Activated CD4-positive, alpha-beta T cell treated with anti-CD3 and anti-CD28 coated beads, Interleukin-2, amount 50 U/mL, for 1 hour (primary cell): ENCODE data around the gene LHPP.

Experiments used
- DNase-seq: peaks from one replicate; pipeline ENCODE4 v3.0.0-alpha.2; 2020

Gene LHPP

DNA sequence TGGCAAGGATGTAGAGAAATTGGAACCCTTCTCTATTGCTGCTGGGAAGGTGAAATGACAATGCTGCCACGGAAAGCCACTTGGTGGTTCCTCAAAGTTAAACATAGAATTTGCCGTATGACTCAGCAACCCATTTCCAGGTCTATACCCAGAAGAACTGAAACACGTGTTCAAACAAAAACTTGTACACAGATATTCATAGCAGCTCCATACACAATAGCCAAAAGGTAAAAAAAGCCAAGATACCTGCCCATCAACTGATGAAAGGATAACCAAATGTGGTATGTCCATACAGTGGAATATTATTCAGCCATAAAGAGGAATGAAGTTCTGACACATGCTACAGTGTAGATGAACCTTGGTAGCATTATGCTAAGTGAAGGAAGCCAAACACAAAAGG is 39.1 kb downstream of the LHPP start:
- no peak for DNase-seq

DNA sequence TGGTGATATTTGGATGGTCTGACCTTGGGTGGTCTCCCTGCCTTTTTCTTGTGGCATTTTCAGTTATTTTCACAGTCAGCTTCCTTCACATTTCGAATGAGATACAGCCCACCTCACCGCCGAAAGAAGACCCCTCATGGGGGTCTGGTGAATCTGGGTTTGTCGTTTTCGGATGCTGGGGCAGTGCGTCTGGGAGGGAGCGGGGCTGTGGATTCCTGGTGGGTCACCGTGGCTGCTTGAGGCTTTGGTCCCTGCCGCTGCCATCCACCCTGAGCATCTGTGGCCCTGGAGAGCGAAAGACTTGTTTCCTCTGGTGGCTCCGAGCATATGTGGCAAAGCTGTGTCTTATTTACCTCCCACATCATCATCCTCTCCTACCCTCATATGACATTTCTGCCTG is 43.1 kb downstream of the LHPP start:
- DNase-seq = no peak

DNA sequence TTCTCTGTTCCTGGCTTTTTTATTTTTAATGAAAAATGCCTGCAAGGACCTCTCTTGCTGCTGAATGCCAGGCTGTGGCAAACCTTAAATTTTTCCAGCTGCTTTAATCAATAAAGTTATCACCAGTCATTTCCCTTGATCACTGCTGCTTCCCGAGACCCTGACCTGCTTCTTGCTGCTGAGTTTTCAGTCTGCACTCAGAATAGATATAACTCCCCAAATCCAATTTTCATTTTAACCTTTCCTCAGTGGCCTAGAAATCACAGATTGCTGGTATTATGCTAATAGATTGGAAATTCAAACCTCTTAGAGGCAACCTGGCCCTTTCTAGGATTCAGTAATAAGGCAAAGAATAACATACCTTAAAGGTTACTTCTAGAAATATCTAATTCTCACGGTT is 43.7 kb downstream of the LHPP start:
- no peak for DNase-seq

GRCh38 chr10:124508070-124508667 is 46.5 kb downstream of the LHPP start:
- no peak for DNase-seq

DNA sequence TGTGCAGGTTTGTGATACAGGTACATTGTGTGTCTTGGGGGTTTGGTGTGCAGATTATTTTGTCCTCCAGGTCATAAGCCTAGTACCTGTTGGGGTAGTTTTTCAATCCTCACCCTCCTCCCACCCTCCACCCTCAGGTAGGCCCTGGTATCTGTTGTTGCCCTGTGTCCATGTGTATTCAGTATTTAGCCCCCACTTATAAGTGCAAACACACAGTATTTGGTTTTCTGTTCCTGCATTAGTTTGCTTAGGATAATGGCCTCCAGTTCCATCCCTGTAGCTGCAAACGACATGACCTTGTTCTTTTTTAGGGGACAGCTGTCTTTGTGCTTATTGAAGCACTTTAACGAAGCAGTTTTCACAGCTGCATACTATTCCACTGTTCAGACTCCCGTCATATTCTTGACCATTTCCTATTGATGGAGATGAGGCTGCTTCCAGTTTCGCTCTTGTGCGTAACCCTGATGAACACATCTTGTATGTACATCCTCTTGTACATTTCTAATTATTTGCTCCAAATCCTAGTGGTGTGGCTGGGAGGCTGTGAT is 47.4 kb downstream of the LHPP start:
- DNase-seq = no peak

DNA sequence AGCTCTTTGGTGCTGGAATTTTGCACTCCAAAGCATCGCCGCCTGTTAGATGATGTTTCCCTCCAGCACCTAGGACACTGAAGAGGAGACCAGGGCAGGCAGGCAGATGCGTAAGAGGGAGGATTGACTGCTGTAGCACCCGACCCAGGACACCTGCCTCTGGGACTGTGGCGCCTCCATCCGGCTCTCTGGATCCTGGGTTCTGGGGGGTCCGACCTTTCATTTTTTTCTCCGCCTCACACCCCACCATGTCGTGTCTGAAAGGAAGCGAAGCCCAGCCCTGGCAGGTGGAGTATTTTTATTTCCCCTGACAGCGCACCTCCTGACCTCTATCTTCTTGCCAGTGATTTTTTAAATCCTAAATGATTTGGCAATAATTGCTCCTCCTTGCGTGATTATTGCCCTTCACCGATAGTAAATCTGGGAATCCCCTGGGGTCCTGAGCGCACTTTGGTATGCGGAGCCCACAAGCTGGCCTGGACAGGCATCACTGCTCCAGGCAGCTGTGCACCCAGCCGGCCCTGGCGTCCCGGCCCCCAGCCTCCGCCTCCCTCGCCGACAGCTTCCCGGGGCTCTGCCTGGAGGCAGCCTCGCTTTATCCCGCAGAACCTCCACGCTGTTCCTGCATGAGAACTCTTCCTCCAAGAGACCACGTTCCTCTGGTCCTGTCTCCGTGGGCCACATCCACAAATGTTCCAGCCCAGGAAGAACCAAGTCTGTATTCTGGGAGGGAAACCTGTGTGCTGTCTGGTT is 48.4 kb downstream of the LHPP start:
- DNase-seq = no peak

- DNase-seq = no peak
These were observed 49.1 kb downstream of the LHPP start for GRCh38 chr10:124510759-124511158.

DNA sequence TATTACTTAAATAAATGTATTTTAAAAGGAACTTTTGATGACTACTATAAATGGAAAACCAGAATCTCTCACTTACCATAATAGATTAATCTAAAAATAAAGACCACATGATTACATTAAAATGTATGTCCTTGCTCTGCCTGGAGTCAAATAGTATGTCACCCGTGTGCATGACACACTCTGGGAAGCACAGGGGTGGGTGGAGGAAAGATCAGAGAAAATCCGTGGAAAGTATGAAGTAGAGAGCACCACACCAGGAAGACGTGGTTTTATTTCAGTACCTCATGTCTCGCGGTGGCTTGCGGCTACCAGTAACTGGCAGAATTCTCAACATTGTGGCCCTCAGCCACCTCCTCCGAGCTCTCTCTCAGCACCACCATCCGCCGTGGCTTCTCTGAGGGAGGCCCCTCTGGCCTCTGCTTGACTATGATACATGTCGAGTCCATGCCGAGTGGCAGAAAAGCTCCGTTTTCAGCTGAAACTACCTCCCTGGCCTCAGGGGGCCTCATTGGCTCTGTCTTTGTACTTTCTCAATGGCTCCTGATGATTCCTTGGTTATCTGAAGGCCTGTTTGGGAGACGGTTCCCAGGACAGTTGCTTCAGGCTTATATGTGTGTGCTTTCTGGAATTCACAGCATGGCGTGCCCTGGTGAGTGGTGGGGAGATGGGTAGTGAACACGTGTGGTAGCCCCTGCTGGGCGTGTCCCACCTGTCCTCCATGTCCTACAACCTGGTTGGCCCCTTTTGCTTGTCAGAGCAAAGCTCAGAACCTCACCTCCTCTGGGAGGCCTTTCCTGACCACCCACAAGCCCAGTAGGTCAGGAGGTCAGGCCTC is 49.8 kb downstream of the LHPP start:
- DNase-seq = no peak

DNA sequence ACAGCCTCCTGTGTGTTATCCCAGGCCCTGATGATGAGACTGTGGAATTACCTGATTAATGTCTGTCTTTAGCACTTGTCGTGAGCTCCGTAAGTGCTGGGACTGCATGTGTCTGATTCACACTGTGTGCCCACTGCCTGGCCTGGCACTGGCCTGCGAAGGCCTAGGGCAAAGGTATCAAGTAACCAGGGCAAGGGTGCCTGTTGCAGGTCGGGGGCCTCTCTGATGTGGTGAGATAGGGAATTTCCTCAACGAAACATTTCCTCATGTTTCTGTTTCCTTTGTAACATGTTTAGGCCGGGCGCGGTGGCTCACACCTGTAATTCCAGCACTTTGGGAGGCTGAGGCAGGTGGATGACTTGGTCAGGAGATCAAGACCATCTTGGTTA is 50.4 kb downstream of the LHPP start:
- DNase-seq = no peak

DNA sequence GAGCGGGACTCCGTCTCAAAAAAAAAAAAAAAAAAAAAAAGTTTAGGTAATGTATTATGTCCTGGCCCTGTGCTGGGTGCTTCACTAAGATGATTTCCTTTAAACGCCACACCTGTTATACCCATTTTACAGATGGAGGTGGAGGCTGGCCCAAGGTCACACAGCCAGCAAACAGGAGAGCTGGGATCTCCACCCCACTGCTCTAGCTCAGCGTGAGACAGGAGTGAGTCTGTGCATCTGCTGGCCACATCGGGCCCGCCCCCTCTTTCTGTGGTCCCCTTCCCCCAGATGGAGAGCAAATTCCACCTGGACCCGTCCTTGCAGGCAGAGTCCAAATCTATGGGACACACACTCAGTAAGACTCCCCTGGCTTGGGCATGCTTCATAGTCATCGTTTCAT is 51.0 kb downstream of the LHPP start:
- DNase-seq = no peak

GRCh38 chr10:124515244-124515970 is 53.8 kb downstream of the LHPP start:
- no peak for DNase-seq

DNA sequence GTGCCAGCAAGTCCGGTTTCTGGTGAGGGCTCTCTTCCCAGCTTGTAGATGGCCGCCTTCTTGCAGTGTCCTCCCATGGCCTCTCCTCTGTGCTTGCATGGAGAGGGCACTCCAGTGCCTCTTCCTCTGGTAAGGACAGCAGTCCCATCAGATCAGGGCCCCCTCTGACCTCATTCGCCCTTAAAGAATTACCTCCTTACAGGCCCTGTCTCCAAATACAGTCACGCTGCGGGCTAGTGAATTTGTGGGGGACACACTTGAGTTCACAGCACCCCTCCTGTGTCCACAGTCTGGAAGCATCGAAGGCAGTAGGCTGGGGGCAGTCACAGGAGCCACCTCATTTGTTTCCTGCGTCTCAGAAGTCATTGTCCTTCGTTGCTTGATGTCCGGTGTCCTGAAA is 54.6 kb downstream of the LHPP start:
- no peak for DNase-seq

DNA sequence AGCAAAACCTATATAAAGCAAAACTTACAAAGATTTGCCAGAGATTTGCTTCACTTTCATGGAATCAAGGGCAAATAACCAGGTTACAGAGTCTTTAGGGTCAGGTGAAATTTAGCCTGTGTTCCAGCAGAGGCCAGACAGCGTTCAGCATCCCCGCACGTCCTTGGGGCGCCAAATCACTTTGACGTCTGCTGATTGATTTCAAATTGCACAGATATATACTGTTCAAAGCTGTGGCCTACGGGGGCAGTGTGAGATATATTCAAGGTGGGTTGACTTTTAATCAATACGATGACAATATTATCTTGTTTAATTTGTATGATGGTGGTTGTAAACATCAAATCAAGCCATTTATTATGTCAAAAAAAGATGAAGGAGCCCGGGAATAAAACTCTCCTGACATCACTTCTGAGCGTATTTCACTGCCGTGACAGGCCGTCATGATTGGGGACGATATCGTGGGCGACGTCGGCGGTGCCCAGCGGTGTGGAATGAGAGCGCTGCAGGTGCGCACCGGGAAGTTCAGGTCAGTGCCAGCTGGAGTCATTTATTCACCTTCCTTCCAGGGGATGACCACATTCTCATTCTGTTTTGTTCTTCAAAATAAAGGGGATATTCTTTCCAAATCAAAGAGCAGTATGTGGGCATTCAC is 55.2 kb downstream of the LHPP start:
- no peak for DNase-seq

DNA sequence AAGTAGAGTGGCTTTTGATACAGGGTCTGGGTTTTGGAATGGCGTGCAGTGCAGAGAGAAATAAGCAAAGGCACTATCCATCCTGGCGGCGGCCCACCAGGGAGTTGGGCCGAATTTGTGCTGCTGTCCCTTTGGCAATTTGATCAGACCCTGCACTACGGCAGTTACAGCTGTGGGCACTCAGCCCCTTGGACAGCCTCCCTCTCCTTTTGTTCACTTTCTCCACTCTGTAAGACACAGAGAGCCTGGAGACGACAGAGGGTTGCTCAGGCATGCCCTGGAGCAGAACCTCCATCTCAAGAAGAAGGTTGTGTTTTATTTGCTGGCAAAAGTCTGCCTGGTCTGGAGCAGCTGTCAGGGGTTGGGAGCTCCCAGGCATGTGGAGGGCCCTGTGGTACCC is 55.8 kb downstream of the LHPP start:
- DNase-seq = no peak

DNA sequence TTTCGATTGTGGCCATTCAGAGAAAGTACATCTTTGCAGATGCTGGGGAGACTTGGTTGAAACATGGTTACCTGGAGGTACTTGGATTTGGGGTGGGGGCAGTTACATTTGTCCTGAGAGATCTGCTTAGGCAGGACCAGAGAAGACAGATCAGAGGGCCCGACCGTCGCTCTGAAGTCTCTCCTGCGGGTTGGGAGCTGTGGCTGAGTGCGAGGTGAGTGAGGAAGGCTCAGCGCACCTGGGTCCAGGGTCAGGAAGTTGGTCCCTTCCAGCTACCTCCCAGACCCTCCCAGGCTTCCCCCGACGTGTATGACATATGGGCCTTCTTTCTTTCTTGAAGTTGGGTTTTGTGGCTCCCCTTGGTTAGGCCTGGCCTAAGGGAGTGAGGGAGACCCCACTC is 56.3 kb downstream of the LHPP start:
- DNase-seq = no peak

DNA sequence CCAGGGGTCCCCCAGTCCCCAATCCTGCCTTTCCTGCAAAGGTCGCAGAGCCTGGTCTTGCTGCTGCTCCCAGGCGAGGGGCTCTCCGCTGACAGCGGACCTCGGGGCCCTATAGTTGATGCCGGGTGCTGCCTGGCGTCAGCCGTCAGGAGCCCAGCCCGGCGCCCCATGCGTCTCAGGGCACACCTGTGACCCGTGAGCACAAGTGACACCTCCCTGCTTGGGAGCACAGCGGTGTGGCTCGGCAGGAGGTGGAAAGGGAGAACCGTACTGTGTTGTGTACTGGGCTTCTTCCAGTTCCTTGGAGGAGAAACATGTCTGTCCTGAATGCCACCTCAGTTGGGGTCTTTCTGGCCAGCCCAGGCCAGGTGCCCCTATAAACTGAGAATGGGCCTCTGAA is 56.7 kb downstream of the LHPP start:
- DNase-seq = no peak

DNA sequence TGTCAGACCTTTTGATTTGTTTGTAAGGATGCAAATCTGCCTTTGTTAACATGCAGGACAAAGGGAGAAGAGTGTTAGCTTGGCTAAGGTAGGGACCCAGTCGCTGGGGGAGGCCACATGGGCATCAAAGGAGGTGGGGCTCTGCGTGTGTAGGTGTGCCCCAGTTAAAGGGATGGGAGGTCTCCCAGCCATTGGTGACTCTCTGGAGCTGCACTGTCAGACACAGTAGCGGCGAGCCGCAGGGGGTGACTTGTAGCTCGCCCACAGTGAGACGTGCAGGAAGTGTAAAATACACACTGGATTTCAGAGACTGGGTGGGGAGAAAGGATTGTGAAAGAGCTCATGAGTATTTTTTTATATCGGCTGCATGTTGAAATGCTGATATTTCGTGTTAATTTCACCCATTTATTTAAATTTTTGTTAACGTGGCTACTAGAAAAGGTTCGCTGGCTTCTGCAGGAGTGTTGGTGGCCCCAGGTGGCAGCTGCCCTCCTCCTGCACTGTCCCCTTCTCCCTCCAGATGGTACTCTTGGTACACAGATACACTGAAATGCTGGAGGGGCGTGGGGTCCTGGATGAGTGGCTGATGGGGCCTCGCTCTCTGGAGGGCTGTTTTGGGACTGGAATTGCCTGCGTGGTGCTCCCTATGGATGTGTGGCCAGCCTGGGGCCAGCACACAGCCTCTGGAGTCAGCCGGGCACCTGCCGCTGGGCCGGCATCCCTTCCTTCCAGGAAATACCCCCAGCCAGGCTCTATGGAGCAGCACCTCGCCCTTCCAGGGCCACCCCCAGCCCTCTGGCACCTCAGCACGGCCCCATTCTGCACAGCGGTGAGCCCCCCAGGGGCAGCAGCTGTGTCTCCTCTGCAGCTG is 59.2 kb downstream of the LHPP start:
- DNase-seq = no peak

DNA sequence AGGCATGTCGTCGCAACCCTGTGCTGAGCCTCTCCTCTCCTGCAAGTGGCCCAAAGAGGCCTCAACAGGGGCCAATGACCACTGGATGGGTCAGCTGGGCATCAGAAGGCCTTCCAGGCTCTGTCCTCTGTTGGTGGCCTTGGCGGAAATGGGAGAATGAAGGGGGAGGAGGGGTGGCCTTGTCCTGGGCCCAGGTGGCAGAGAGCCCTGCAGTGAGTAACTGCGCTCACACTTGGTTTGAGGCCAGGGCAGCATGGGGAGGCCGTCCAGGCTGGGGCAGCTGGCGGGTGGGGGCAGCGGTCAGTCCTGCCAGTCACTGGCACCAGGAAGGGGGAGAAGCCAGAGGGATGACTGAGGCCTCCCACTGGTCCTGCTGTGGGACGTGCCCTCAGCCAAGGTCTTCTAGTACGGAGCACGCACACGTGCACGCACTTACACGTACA is 59.8 kb downstream of the LHPP start:
- no peak for DNase-seq

- DNase-seq = no peak
These were observed 60.7 kb downstream of the LHPP start for GRCh38 chr10:124522131-124522932.
